GM13976 (cell line): ENCODE results near the gene ZFAND5.

Experiments
- DNase-seq: peaks from one replicate; pipeline ENCODE4 v3.0.0; 2012; ENCODE audit warnings: low spot score
- CTCF ChIP-seq: IDR thresholded peaks from 2 replicates; pipeline ENCODE4 v1.5.1; 2012; ENCODE audit warnings: borderline replicate concordance, mild to moderate bottlenecking; ENCODE audit not compliant: insufficient read depth; ENCODE audit errors: extremely low read depth, missing control alignments, control extremely low read depth
- in situ Hi-C: fragments of 300-500 bp; cut with MboI; formaldehyde crosslinking; loops from one replicate; pipeline ENCODE4 v1.12.0; 2022; ENCODE audit warnings: low sequenced_read_pairs, mixed read lengths, inconsistent platforms; ENCODE audit not compliant: unreplicated experiment

The ZFAND5 gene

GRCh38 chr9:72349240-72349639 lies 15.8 kb downstream of the ZFAND5 start:
- TF ChIP-seq CTCF: no peak
- no peak for DNase-seq
- in situ Hi-C loops: no loop called here

GRCh38 chr9:72346333-72346732 lies 18.7 kb downstream of the ZFAND5 start:
- in situ Hi-C loops: no loop called here
- TF ChIP-seq CTCF: no peak
- DNase-seq: no peak

GRCh38 chr9:72338631-72339030 lies 26.4 kb downstream of the ZFAND5 start:
- TF ChIP-seq CTCF: no peak
- in situ Hi-C loops: no loop called here
- DNase-seq: no peak

- DNase-seq: no peak
- TF ChIP-seq CTCF: no peak
- in situ Hi-C loops: no loop called here
Observed at GRCh38 chr9:72337286-72337685, 27.7 kb downstream of the ZFAND5 start.

GRCh38 chr9:72334658-72335337 lies 30.2 kb downstream of the ZFAND5 start:
- no peak for DNase-seq
- no peak for TF ChIP-seq CTCF
- in situ Hi-C loops: no loop called here

GRCh38 chr9:72333709-72334108 lies 31.3 kb downstream of the ZFAND5 start:
- no peak for TF ChIP-seq CTCF
- in situ Hi-C loops: no loop called here
- DNase-seq: no peak
